Smooth muscle cell (in vitro differentiated cells): ENCODE results near the gene SLC2A13. TPM values are rescaled to one million over a fixed set of nuclear protein-coding genes. Genes with fewer than 3 reads are reported as not detected.

ENCODE experiments used
- DNase-seq: peaks from one replicate; lab custom pipeline; 2025; ENCODE audit not compliant: unreplicated experiment; lab: John Stamatoyannopoulos, UW
- H2AFZ ChIP-seq: fragments of 200-600 bp; sonication (generic); 2 replicates; pipeline ENCODE4 v1.6.0; 2016; ENCODE audit warnings: antibody characterized with exemption, low read depth, mild to moderate bottlenecking
- H3F3A ChIP-seq: fragments of 200-600 bp; sonication (generic); 2 replicates; pipeline ENCODE4 v1.6.0; 2017; ENCODE audit warnings: antibody characterized with exemption, low read depth
- H3K27ac ChIP-seq: fragments of 200-600 bp; sonication (generic); 2 replicates; pipeline ENCODE4 v1.5.1; 2016; ENCODE audit warnings: low read depth, mild to moderate bottlenecking
- H3K27me3 ChIP-seq: fragments of 200-600 bp; sonication (generic); 2 replicates; pipeline ENCODE4 v1.6.1; 2016; ENCODE audit warnings: low read depth, mild to moderate bottlenecking
- H3K36me3 ChIP-seq: fragments of 200-600 bp; sonication (generic); 2 replicates; pipeline ENCODE4 v1.5.1; 2016; ENCODE audit warnings: low read depth
- H3K4me1 ChIP-seq: fragments of 200-600 bp; sonication (generic); 2 replicates; pipeline ENCODE4 v1.5.1; 2016; ENCODE audit warnings: low read depth
- H3K4me2 ChIP-seq: fragments of 200-600 bp; sonication (generic); 2 replicates; pipeline ENCODE4 v1.6.0; 2016; ENCODE audit warnings: mild to moderate bottlenecking
- H3K4me3 ChIP-seq: fragments of 200-600 bp; sonication (generic); 2 replicates; pipeline ENCODE4 v1.5.1; 2016; ENCODE audit warnings: mild to moderate bottlenecking
- H3K79me2 ChIP-seq: fragments of 200-600 bp; sonication (generic); 2 replicates; pipeline ENCODE4 v1.6.0; 2016; ENCODE audit warnings: low read depth, mild to moderate bottlenecking
- H3K9ac ChIP-seq: fragments of 200-600 bp; sonication (generic); 2 replicates; pipeline ENCODE4 v1.6.0; 2016; ENCODE audit warnings: low read depth
- H3K9me3 ChIP-seq: fragments of 200-600 bp; sonication (generic); replicated peaks from 2 replicates; pipeline ENCODE4 v1.5.1; 2016; ENCODE audit warnings: low read depth
- H4K20me1 ChIP-seq: fragments of 200-600 bp; sonication (generic); 2 replicates; pipeline ENCODE4 v1.6.0; 2016; ENCODE audit warnings: low read depth
- WGBS: methylation state at CpG from one replicate; pipeline ENCODE4 v1.1.7; 2016; ENCODE audit warnings: low lambda C conversion rate; 5-methylcytosine and 5-hydroxymethylcytosine counted together
- polyA plus RNA-seq: library from polyadenylated mRNA; unstranded; fragments of >200 nt; fragmentation: Nextera tagmentation; extraction: Ambion mirVana; gene quantifications from 2 replicates; pipeline ENCODE4 v1.2.1, GENCODE V29; 2016
- total RNA-seq: library from RNA; depleted of rRNA; stranded (reverse); fragments of >200 nt; gene quantifications from 2 replicates; pipeline ENCODE4 v1.2.3, GENCODE V29; 2014
- TF ChIP-seq, protein P1 (sequence below): fragments of 200-600 bp; sonication (generic); IDR thresholded peaks from 2 replicates; pipeline ENCODE4 v1.5.1; 2017; ENCODE audit warnings: borderline replicate concordance, mild to moderate bottlenecking, antibody characterized with exemption; ENCODE audit not compliant: insufficient read depth, poor library complexity, severe bottlenecking

SLC2A13 gene
- total and polyA plus RNA-seq, 2 experiments from 2014 or later, result 9.6 to 27.4 TPM

DNA sequence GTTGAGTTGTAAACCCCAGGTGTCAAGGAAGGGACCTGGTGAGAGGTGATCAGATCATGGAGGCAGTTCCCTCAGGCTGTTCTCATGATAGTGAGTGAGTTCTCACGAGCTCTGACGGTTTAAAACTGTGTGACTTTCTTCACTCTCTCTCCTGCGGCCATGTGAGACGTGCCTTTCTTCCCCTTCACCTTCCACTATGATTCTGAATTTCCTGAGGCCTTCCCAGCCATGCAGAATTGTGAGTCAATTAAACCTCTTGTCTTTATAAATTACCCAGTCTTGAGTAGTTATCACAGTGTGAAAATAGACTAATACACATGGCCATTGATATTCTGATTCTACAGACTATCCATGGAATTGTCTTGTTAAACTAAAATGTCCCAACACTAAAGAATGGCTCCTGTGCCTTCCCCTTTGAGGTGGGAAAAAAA, 85.6 kb downstream of the SLC2A13 start:
- WGBS, result 83% methylated on average over 4 of the region's 4 CpGs

GRCh38 chr12:40017488-40017887, 88.4 kb downstream of the SLC2A13 start:
- H3K4me2 ChIP-seq, result no peak overlapping the region
- H3F3A ChIP-seq, result no peaks in the 10 kb centered on the region
- H4K20me1 ChIP-seq, result no peaks in the 10 kb centered on the region
- no peak overlapping the region for H3K27ac ChIP-seq
- H3K27me3 ChIP-seq, result no peaks in the 10 kb centered on the region
- no peak overlapping the region for H3K9ac ChIP-seq
- H3K4me1 ChIP-seq, result no peaks in the 10 kb centered on the region
- H3K9me3 ChIP-seq, result no peaks in the 10 kb centered on the region
- no peaks in the 10 kb centered on the region for H3K79me2 ChIP-seq
- WGBS, result 69% methylated on average over 1 of the region's 1 CpG
- H2AFZ ChIP-seq, result no peak overlapping the region
- H3K4me3 ChIP-seq, result no peak overlapping the region
- TF ChIP-seq, protein P1, sequence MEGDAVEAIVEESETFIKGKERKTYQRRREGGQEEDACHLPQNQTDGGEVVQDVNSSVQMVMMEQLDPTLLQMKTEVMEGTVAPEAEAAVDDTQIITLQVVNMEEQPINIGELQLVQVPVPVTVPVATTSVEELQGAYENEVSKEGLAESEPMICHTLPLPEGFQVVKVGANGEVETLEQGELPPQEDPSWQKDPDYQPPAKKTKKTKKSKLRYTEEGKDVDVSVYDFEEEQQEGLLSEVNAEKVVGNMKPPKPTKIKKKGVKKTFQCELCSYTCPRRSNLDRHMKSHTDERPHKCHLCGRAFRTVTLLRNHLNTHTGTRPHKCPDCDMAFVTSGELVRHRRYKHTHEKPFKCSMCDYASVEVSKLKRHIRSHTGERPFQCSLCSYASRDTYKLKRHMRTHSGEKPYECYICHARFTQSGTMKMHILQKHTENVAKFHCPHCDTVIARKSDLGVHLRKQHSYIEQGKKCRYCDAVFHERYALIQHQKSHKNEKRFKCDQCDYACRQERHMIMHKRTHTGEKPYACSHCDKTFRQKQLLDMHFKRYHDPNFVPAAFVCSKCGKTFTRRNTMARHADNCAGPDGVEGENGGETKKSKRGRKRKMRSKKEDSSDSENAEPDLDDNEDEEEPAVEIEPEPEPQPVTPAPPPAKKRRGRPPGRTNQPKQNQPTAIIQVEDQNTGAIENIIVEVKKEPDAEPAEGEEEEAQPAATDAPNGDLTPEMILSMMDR, result no peak
- no peak for DNase-seq
- no peaks in the 10 kb centered on the region for H3K36me3 ChIP-seq

More for the DNA sequence above, 85.6 kb downstream of the SLC2A13 start:
- Histone ChIP-seq H3K36me3 (no peaks in the 10 kb centered on the region), H3K4me3 (no peak overlapping the region), H3F3A (no peaks in the 10 kb centered on the region), H4K20me1 (no peaks in the 10 kb centered on the region), H3K4me1 (no peaks in the 10 kb centered on the region), H3K9ac (no peak overlapping the region), H3K79me2 (no peaks in the 10 kb centered on the region), H3K9me3 (no peaks in the 10 kb centered on the region), H3K27me3 (no peaks in the 10 kb centered on the region), H2AFZ (no peak overlapping the region), H3K4me2 (no peak overlapping the region), H3K27ac (no peak overlapping the region)
- DNase-seq, result no peak
- TF ChIP-seq, protein P1, result no peak

GRCh38 chr12:40016980-40017379, 88.9 kb downstream of the SLC2A13 start:
- no peaks in the 10 kb centered on the region for H3F3A ChIP-seq
- no peaks in the 10 kb centered on the region for H3K4me1 ChIP-seq
- no peak overlapping the region for H2AFZ ChIP-seq
- H3K27ac ChIP-seq, result no peak overlapping the region
- no peaks in the 10 kb centered on the region for H3K27me3 ChIP-seq
- DNase-seq, result no peak
- H3K4me2 ChIP-seq, result no peak overlapping the region
- no peaks in the 10 kb centered on the region for H3K79me2 ChIP-seq
- no peaks in the 10 kb centered on the region for H4K20me1 ChIP-seq
- H3K4me3 ChIP-seq, result no peak overlapping the region
- no peaks in the 10 kb centered on the region for H3K9me3 ChIP-seq
- 31% methylated on average over 3 of the region's 3 CpGs for WGBS
- TF ChIP-seq, protein P1, result no peak
- H3K9ac ChIP-seq, result no peak overlapping the region
- H3K36me3 ChIP-seq, result no peaks in the 10 kb centered on the region

GRCh38 chr12:40015881-40016280, 90.0 kb downstream of the SLC2A13 start:
- WGBS, result 98% methylated on average over 2 of the region's 2 CpGs
- H3K9ac ChIP-seq, result no peak overlapping the region
- no peaks in the 10 kb centered on the region for H3K27me3 ChIP-seq
- no peaks in the 10 kb centered on the region for H3K36me3 ChIP-seq
- H2AFZ ChIP-seq, result no peak overlapping the region
- H3K27ac ChIP-seq, result no peak overlapping the region
- H3K4me2 ChIP-seq, result no peak overlapping the region
- H4K20me1 ChIP-seq, result no peaks in the 10 kb centered on the region
- H3K79me2 ChIP-seq, result no peaks in the 10 kb centered on the region
- TF ChIP-seq, protein P1, result no peak
- H3K4me3 ChIP-seq, result no peak overlapping the region
- no peak for DNase-seq
- no peaks in the 10 kb centered on the region for H3F3A ChIP-seq
- no peaks in the 10 kb centered on the region for H3K9me3 ChIP-seq
- H3K4me1 ChIP-seq, result no peaks in the 10 kb centered on the region
